Vagina (tissue), 2 donors: ENCODE measurements around the gene PPFIA1.

ENCODE experiments used
- CTCF ChIP-seq, 3 experiments: fragments of 450-650 bp in 2 of 3; fragments of 200-600 bp in 1 of 3; sonication (generic) in 1 of 3; IDR thresholded peaks; one replicate each; pipeline ENCODE4 v1.5.1; 2017 to 2019; ENCODE audit warnings: antibody characterized with exemption in 3 of 3, mild to moderate bottlenecking in 2 of 3, moderate library complexity in 2 of 3
- POLR2A ChIP-seq, 2 donors: fragments of 450-650 bp; IDR thresholded peaks; one replicate each; pipeline ENCODE4 v1.6.1; 2017; ENCODE audit warnings: antibody characterized with exemption in 2 of 2, mild to moderate bottlenecking in 2 of 2, moderate library complexity in 2 of 2
- POLR2AphosphoS5 ChIP-seq, 2 donors: sonication (generic); formaldehyde crosslinking; IDR thresholded peaks; one replicate each; pipeline ENCODE4 v1.9.0; 2017; ENCODE audit warnings: antibody characterized with exemption in 2 of 2, mild to moderate bottlenecking in 2 of 2, low read depth in 1 of 2; ENCODE audit not compliant: insufficient read depth in 1 of 2

DNA sequence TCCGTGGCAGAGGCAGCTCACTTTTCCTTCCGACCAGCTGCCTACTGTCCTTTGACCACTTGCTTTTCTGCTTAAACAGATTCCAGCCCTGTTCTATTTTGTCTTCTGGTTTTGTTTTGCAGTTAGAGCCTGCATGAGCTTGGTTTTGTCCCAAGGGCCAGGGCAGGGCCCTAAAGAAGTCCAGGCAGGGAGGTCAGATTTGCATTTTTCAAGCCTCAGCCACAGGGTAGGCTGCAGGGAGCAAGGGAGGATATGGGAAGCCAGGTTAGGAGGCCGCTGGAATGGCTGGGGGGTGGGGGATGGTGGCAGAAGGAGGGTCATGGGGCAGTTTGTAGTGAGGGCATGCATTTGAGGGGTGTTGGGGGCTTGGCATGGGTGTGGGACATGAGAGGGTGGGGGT is 44.3 kb upstream of the PPFIA1 start:
- TF ChIP-seq POLR2A (IDR thresholded peaks at IDR 0.05): no peak
- TF ChIP-seq CTCF (IDR thresholded peaks at IDR 0.05): no peak
- no peak for TF ChIP-seq POLR2AphosphoS5 (IDR thresholded peaks at IDR 0.05; ENCODE audit: insufficient read depth in 1 of 2, low read depth in 1 of 2)
